CD4-positive, alpha-beta T cell treated with Interleukin-6 at 100 ng/mL for 8 hours (primary cell): ENCODE measurements around the gene ATRX.
"Not testable (repeated sequence)": the region's sequence is repeated elsewhere in the genome, so short reads cannot be mapped to it uniquely, and the experiment has no call there.

Experiments used
- DNase-seq: peaks from one replicate; pipeline ENCODE4 v3.0.0-alpha.2; 2020; ENCODE audit warnings: mixed read lengths, low spot score

ATRX gene, protein sequence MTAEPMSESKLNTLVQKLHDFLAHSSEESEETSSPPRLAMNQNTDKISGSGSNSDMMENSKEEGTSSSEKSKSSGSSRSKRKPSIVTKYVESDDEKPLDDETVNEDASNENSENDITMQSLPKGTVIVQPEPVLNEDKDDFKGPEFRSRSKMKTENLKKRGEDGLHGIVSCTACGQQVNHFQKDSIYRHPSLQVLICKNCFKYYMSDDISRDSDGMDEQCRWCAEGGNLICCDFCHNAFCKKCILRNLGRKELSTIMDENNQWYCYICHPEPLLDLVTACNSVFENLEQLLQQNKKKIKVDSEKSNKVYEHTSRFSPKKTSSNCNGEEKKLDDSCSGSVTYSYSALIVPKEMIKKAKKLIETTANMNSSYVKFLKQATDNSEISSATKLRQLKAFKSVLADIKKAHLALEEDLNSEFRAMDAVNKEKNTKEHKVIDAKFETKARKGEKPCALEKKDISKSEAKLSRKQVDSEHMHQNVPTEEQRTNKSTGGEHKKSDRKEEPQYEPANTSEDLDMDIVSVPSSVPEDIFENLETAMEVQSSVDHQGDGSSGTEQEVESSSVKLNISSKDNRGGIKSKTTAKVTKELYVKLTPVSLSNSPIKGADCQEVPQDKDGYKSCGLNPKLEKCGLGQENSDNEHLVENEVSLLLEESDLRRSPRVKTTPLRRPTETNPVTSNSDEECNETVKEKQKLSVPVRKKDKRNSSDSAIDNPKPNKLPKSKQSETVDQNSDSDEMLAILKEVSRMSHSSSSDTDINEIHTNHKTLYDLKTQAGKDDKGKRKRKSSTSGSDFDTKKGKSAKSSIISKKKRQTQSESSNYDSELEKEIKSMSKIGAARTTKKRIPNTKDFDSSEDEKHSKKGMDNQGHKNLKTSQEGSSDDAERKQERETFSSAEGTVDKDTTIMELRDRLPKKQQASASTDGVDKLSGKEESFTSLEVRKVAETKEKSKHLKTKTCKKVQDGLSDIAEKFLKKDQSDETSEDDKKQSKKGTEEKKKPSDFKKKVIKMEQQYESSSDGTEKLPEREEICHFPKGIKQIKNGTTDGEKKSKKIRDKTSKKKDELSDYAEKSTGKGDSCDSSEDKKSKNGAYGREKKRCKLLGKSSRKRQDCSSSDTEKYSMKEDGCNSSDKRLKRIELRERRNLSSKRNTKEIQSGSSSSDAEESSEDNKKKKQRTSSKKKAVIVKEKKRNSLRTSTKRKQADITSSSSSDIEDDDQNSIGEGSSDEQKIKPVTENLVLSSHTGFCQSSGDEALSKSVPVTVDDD (N-terminal part only)

DNA sequence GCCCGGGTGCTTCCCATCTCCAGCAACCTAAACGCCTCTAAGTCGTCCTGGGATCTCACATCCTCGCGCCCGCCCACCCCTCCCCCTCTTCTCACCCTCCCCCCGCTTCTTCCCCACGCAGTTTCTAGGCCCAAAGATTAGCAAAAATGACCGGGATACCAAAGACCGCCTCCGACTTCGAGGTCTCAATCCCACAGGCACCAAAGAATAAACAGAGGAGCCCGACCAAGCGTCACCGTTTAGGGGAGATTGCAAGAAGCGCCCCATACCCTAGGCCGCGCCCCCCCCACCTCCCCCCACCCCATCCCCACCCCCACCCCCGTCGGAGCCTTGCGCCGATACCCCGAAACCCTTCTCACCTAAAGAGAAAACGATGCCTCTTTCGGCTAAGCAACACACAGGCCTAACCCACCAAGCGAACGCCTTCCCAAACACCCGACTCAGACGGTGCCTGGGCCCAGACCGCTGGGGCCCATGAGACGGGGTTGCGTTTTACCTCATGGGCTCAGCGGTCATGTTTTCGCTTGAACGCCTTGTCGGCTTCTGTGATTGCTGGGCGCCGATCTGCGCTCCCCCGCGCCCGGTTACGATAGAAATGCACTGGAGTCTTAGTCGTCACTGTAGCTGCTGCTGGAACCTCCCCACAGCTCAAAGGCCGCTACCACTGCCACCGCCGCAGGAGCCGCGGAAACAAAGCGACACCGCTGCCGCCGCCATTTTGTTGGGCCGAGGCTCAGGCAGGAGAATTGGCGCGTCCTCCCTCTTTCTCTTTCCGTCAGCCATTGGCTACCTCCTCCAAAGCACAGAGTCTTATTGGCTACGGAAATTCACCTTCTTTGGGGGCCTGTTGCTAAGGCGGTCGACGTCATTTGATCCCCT is at the start of gene ATRX:
Gene ATRX, minus strand, starts transcription at position 731 of the 879 bp plus-strand sequence. Its CDS starts 215 bp downstream, at position 516.
- peak; percentile 73 for DNase-seq

DNA sequence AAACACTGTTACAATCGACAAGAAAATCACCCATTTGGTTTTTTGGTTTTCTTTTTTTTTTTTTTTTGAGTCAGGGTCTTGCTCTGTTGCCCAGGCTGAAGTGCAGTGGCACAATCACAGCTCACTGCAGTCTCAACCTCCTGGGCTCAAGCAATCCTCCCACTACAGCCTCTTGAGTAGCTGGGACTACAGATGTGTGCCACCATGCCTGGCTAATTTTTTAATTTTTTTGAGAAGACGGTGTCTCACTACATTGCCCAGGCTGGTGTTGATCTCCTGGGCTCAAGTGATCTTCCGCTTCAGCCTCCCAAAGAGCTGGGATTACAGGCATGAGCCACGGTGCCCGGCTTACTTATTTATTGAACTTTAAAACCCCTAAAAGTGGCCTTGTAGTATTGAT is 45.5 kb upstream of the ATRX start:
- not testable (repeated sequence) for DNase-seq

DNA sequence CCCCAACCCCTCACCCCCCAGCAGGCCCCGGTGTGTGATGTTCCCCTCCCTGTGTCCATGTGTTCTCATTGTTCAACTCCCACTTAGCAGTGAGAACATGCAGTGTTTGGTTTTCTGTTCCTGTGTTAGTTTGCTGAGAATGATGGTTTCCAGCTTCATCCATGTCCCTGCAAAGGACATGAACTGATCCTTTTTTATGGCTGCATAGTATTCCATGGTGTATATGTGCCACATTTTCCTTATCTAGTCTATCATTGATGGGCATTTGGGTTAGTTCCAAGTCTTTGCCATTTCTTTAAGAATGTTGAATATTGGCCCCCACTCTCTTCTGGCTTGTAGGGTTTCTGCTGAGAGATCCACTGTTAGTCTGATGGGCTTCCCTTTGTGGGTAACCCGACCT is 36.0 kb upstream of the ATRX start:
- not testable (repeated sequence) for DNase-seq

DNA sequence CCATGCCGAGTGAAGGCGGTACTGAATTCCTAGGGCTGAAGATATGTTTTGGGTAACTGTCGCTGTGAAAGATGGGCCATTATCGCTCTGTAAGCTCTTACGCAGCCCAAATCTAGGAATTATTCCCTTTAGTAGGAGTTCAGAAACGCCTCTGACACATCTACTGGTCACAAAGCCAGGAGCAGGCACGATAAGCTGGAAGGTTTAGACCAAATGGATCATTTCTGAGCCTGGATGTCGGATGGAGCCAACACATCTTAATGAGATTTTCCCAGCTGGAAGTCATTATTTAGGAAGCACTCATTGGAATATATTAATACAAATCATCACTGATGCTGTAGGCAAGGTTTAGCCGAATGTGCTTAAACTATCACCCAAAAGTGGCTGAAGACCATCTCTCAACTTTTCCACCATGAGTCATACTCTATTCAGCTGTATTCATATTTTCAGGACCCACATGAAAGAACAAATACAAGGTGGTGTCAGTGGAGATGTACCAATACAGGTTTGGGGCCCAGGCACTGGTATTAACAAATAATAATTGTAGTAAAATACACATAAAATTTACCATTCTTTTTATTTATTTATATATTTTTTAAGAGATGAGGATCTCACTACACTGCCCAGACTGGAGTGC is 34.2 kb upstream of the ATRX start:
- DNase-seq = no peak

DNA sequence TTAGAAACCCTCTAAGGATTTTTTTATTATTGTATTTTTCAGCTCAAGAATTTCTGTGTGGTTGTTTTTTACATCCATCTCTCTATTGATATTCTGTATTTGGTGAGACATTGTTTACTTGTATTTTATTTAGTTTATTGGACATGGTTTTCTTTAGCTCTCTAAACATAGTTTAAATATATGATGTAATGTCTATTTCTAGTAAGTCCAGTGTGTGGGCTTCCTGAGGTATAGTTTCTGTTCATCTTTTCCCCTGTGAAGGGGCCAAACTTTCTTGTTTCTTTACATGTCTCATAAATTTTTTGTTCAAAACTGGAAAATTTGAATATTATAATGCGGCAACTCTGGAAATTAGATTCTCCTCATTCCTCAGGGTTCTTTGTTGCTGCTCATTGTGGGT is 28.2 kb upstream of the ATRX start:
- no peak for DNase-seq

DNA sequence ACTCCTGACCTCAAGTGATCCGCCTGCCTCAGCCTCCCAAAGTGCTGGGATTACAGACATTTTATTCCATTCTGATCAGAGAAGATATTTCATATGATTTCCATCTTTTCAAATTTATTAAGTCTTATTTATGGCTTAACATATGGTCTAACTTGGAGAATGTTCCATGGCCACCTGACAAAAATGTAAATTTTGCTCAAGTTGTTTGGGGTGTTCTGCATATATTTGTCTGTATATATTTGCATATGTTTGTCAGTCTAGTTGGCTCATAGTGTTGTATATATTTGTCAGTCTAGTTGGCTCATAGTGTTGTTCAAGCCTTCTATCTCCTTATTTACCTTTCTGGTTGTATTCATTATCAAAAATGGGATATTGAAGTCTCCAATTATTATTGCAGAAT is 16.2 kb upstream of the ATRX start:
- DNase-seq = no peak

DNA sequence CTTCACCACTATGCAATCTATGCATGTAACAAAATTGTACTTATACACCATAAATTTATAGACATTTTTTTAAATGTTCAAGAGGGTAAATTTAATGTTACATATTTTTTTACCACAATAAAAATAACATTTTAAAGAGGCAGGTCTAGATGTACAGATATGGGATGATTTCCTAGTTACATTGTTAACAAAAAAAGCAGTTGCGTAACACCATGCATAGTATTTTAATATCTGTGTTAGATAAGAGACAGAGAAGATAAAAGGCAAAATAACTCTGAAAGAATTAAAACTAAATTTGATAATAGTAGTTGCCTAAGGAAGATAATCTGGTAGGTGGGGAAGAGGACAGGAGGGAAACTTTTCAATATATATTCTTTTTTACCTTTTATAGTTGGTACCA is 9.1 kb upstream of the ATRX start:
- DNase-seq = no peak

DNA sequence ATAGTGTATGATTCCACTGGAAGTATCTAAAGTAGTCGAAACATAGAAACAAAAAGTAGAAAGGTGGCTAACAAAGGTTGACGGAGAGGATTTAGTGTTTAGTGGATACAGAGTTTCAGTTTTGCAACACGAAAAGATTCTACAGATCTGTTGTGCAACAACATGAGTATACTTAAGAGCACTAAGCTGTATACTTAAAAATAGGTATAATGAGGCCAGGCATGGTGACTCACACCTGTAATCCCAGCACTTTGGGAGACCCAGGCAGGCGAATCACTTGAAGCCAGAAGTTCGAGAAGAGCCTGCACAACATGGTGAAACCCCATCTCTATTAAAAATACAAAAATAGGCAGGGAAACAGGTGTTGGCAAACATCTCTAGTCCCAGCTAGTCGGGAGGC is 7.9 kb upstream of the ATRX start:
- DNase-seq = no peak

DNA sequence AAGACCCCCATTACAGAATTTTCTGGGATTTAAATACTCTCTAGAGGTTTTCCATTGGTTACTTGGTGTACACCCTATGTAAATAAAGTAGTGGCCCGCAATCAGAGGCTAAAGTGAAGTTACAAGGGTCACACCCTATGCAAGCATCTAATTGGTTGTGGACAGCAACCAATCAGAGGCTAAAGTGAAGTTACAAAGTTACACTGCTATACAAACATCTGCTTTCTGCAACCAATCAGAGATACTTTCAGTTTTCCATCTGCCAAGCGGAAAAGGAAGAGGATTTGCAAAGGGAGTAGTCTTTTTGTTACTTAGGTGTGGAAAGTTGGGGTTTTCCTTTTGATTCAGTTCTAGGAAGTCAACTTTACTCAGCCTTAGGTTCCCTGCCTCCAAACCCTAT is 2.0 kb upstream of the ATRX start:
- peak; percentile 49 for DNase-seq

DNA sequence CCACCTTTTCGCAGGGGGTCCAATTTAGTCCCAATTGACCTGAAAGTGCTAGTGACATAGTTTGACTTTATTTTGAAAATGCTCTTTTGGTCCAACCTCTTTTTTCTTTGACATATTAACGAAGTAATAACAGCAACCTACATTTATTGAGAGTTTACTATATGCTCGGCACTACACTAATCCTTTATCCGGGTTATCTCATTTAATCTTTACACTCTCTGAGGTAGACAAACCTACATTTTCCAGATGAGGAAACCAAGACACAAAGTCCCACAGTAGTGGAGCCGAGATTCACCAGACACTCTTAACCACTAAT is 307 bp upstream of the ATRX start:
- no peak for DNase-seq

DNA sequence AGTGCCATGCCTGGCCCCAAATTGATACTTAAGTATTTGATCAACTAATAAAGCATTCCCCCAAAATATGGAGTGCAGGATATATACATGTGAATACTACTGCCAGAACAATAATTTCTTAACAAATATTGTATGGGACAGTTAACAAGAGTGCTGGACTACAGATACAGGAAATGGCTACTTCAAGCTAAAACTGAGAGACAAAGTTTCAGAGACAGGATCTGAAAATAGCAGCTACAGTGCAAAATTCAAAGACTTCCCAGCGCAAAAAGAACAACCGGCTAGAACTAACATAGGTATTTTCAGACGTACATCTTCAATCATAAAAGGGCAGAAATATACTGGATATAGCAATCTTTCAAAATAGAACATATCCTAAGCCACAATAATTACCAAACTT is 6.3 kb downstream of the ATRX start:
- no peak for DNase-seq

DNA sequence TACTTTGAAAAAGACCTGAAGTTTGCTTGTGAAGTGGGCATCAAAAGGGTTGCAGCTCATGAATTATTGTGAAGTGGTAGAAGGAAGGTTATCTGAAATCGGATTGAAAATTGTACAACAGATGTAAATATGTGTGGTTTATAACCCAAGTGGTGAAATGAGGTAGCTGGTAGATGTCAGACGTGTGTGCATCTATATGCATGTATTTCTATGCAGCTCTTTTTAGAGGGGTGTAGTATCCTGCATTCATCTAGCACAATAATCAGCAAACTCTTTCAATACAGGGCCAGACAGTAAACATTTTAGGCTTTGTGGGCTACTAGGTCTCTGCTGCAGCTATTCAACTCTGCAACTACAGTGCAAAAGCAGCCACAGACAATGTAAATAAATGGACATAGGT is 9.4 kb downstream of the ATRX start:
- no peak for DNase-seq

DNA sequence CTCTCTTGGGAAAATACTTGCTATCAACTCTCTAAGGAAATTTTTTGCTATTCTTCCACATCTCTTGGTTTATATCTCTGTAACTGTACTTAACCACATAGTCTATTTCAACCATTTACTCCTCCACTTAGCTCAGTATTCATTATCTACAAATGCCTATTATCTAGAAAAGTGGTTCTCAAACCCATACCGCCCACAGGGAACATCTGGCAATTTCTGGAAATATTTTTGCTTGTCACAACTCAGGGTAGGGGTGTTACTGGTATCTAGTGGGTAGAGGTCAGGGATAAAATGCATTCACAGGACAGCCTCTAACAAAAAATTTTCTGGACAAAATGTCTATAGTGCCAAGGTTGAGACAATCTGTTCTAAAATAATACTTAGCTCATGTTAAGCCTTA is 14.4 kb downstream of the ATRX start:
- no peak for DNase-seq

DNA sequence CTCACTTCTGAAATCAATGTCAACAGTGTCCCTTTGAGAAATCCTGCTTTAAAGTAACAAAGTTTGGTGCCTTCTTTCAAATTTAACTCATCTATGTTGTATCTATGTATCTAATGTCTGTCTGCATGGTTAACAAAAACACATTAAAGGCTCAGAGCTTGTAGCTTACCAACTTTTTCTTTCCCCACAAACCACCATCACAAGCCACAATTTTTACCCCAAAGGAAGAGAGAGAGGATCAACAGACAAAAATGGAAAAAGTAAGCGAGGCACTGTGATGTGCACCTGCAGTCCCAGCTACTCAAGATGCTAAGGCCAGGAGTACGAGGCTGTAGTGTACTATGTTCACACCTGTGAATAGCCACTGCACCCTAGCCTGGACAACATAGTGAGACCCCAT is 17.2 kb downstream of the ATRX start:
- DNase-seq = no peak

DNA sequence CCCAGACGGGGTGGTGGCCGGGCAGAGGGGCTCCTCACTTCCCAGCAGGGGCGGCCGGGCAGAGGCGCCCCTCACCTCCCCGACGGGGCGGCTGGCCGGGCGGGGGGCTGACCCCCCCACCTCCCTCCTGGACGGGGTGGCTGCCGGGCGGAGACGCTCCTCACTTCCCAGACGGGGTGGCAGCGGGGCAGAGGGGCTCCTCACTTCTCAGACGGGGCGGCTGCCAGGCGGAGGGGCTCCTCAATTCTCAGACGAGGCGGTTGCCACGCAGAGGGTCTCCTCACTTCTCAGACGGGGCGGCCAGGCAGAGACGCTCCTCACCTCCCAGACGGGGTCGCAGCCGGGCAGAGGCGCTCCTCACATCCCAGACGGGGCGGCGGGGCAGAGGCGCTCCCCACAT is 19.8 kb downstream of the ATRX start:
- DNase-seq = not testable (repeated sequence)

DNA sequence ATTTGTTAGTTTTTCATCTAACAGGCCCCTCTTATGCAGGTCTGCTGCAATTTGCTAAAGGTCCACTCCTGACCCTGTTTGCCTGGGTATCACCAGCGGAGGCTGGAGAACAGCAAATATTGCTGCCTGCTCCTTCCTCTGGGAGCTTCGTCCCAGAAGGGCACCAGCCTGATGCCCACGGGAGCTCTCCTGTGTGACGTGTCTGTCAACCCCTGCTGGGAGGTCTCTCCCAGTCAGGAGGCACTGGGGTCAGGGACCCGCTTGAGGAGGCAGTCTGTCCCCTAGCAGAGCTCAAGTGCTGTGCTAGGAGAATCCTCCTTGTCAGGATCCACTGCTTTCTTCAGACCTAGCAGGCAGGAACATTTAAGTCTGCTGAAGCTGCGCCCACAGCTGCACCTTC is 30.5 kb downstream of the ATRX start:
- no peak for DNase-seq

DNA sequence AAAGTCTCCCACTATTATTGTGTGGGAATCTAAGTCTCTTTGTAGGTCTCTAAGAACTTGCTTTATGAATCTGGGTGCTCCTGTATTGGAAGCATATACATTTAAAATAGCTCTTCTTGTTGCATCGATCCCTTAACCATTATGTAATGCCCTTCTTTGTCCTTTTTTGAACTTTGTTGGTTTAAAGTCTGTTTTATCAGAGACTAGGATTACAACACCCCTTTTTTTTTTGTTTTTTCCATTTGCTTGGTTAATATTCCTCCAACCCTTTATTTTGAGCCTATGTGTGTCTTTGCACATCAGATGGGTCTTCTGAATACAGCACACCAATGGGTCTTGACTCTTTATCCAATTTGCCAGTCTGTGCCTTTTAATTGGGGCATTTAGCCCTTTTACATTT is 32.1 kb downstream of the ATRX start:
- DNase-seq = not testable (repeated sequence)

DNA sequence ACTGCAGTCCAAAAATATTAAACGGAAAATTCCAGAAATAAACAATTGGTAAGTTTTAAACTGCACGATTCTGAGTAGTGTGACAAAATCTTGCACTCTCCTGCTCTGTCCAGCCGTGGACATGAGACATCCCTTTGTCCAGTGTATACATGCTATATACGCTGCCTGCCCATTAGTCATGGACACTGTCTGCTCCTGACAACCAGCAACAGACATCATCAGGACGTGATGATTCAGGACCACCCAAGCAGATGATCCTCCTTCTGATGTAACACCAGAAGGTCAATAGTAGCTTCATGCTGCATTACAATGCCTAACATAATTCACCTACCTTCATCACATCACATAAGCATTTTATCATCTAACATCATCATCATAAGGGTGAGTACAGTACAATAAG is 36.3 kb downstream of the ATRX start:
- no peak for DNase-seq

DNA sequence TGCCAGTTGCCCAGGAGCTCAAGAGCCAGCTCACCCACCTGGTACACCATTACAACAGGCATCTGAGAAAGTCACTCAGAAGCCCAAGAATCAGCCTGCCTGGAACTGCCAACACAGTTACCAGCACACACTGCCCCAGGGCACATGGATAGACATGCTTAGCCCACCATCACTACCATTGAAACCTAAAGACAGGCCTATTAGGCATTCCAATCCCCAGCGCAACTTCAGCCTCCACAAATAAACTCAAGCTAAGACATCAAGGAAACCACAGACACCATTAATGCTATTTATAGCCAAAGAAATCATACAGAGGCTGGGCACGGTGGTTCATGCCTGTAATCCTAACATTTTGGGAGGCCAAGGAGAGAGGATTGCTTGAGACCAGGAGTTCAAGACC is 42.3 kb downstream of the ATRX start:
- DNase-seq = no peak

DNA sequence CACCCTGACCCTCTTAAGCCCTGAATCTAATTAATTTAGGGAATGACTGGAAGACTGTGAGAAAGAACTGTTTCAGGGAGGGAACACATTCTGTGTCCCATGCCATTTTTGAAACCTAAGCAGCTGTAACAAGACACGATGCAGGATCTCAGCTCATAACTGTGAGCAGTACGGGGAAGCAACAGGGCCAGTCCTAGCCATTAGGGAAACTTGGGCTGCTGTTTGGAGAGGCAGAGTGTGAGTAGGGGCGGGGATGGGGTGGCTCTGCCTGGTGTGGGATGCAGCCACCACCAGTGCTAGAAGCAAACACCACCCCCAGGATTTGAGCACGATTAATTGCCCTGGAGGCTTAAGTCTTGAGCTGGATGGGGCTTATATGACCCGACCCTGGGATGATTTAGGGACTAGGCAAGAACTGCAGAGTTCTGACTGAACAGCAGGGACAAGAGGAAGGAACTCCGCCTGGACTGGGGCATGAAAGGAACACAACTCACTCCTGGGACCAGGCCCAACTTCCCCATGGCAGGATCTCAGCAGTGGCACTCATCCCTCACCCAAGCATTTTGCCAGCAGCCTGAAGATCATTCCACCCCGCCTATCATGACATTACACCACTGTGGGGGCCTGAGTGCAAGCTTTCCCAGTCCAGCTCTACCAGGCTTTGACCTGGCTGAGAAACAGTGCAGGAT is 43.1 kb downstream of the ATRX start:
- no peak for DNase-seq
